GM23338 (cell line): ENCODE results near the gene RAB37. TPM values are rescaled to one million over a fixed set of nuclear protein-coding genes. Genes with fewer than 3 reads are reported as not detected.

ENCODE experiments used
- ATAC-seq: fragments of 200-7000 bp; cut with Tn5 transposase; 3 replicates; pipeline ENCODE4 v1.9.1; 2020
- DNase-seq: peaks from one replicate; pipeline ENCODE4 v3.0.0-alpha.2; 2015; ENCODE audit warnings: low spot score
- H2AFZ ChIP-seq: fragments of 200-600 bp; sonication (generic); 2 replicates; pipeline ENCODE4 v1.8.0; 2016; ENCODE audit warnings: antibody characterized with exemption, mild to moderate bottlenecking, moderate library complexity
- H3F3A ChIP-seq: fragments of 200-600 bp; sonication (generic); replicated peaks from 2 replicates; pipeline ENCODE4 v1.8.0; 2017; ENCODE audit warnings: antibody characterized with exemption, mixed run types, low read depth
- H3K27ac ChIP-seq: fragments of 200-600 bp; sonication (generic); 2 replicates; pipeline ENCODE4 v1.6.1; 2016; ENCODE audit warnings: low read depth
- H3K27me3 ChIP-seq: fragments of 200-600 bp; sonication (generic); 2 replicates; pipeline ENCODE4 v1.8.0; 2016; ENCODE audit warnings: mild to moderate bottlenecking, mixed run types, moderate library complexity; ENCODE audit not compliant: insufficient read depth
- H3K36me3 ChIP-seq: fragments of 200-600 bp; sonication (generic); 2 replicates; pipeline ENCODE4 v1.8.0; 2016; ENCODE audit warnings: mild to moderate bottlenecking; ENCODE audit not compliant: insufficient read depth
- H3K4me1 ChIP-seq: fragments of 200-600 bp; sonication (generic); 2 replicates; pipeline ENCODE4 v1.8.0; 2016; ENCODE audit warnings: mild to moderate bottlenecking, moderate library complexity; ENCODE audit not compliant: insufficient read depth
- H3K4me2 ChIP-seq: fragments of 200-600 bp; sonication (generic); 2 replicates; pipeline ENCODE4 v1.7.1; 2017; ENCODE audit warnings: mixed run types
- H3K4me3 ChIP-seq: fragments of 200-600 bp; sonication (generic); 2 replicates; pipeline ENCODE4 v1.6.1; 2016; ENCODE audit warnings: mixed run types
- H3K79me2 ChIP-seq: fragments of 200-600 bp; sonication (generic); replicated peaks from 2 replicates; pipeline ENCODE4 v1.8.0; 2017; ENCODE audit warnings: mild to moderate bottlenecking; ENCODE audit not compliant: insufficient read depth
- H3K9me2 ChIP-seq: fragments of 200-600 bp; sonication (generic); 2 replicates; pipeline ENCODE4 v1.8.0; 2017; ENCODE audit not compliant: insufficient read depth
- H4K20me1 ChIP-seq: fragments of 200-600 bp; sonication (generic); replicated peaks from 2 replicates; pipeline ENCODE4 v1.8.0; 2017; ENCODE audit warnings: mild to moderate bottlenecking; ENCODE audit not compliant: insufficient read depth
- H3K27ac Mint-ChIP-seq: 2 replicates; pipeline ENCODE4 v1.8.0; 2020; ENCODE audit warnings: inconsistent platforms, mild to moderate bottlenecking, moderate library complexity, mixed read lengths
- H3K27me3 Mint-ChIP-seq: 3 replicates; pipeline ENCODE4 v1.8.0; 2022; ENCODE audit warnings: low read depth, mild to moderate bottlenecking, moderate library complexity, mixed read lengths, inconsistent platforms; ENCODE audit not compliant: insufficient read depth, poor library complexity
- H3K36me3 Mint-ChIP-seq: 3 replicates; pipeline ENCODE4 v1.8.0; 2021; ENCODE audit warnings: low read depth, mild to moderate bottlenecking, inconsistent platforms, moderate library complexity, mixed read lengths
- H3K4me1 Mint-ChIP-seq: 3 replicates; pipeline ENCODE4 v1.8.0; 2020; ENCODE audit warnings: mild to moderate bottlenecking, inconsistent platforms, mixed read lengths
- H3K4me3 Mint-ChIP-seq: 3 replicates; pipeline ENCODE4 v1.8.0; 2021; ENCODE audit warnings: moderate library complexity, mild to moderate bottlenecking, inconsistent platforms, mixed read lengths
- H3K9me3 Mint-ChIP-seq: 3 replicates; pipeline ENCODE4 v1.8.0; 2020; ENCODE audit warnings: moderate library complexity, mild to moderate bottlenecking, inconsistent platforms, mixed read lengths
- EZH2 ChIP-seq: fragments of 200-600 bp; sonication (generic); IDR thresholded peaks from one replicate; pipeline ENCODE4 v1.8.0; 2017; ENCODE audit warnings: antibody characterized with exemption, mild to moderate bottlenecking, low read depth; ENCODE audit not compliant: unreplicated experiment
- EZH2phosphoT487 ChIP-seq: fragments of 200-600 bp; sonication (generic); IDR thresholded peaks from one replicate; pipeline ENCODE4 v1.8.1; 2018; ENCODE audit warnings: antibody characterized with exemption; ENCODE audit not compliant: unreplicated experiment
- POLR2AphosphoS5 ChIP-seq: IDR thresholded peaks from 2 replicates; pipeline ENCODE4 v1.6.1; 2016; ENCODE audit warnings: antibody characterized with exemption, low read depth
- STAT1 ChIP-seq: IDR thresholded peaks from one replicate; pipeline ENCODE4 v1.6.1; 2016; ENCODE audit warnings: antibody characterized with exemption; ENCODE audit not compliant: unreplicated experiment
- ZNF331 ChIP-seq: fragments of 250-450 bp; sonication (Bioruptor Pico); IDR thresholded peaks from 2 replicates; pipeline ENCODE4 v1.5.0; 2020; ENCODE audit warnings: low read depth, mild to moderate bottlenecking, moderate library complexity
- polyA plus RNA-seq: library from polyadenylated mRNA; unstranded; fragments of >200 nt; fragmentation: Nextera tagmentation; extraction: Ambion mirVana; gene quantifications from 2 replicates; pipeline ENCODE4 v1.2.1, GENCODE V29; 2016
- total RNA-seq: library from RNA; depleted of rRNA; stranded (reverse); fragments of >200 nt; shearing (Covaris generic); gene quantifications from 2 replicates; pipeline ENCODE4 v1.2.3, GENCODE V29; 2014
- TF ChIP-seq, protein P1 (sequence below): fragments of 250-450 bp; sonication (Bioruptor Pico); IDR thresholded peaks from 2 replicates; pipeline ENCODE4 v1.5.0; 2020; ENCODE audit warnings: mild to moderate bottlenecking, moderate library complexity

The RAB37 gene
- total and polyA plus RNA-seq, 2 experiments from 2014 or later = 3.3 to 5.2 TPM

DNA sequence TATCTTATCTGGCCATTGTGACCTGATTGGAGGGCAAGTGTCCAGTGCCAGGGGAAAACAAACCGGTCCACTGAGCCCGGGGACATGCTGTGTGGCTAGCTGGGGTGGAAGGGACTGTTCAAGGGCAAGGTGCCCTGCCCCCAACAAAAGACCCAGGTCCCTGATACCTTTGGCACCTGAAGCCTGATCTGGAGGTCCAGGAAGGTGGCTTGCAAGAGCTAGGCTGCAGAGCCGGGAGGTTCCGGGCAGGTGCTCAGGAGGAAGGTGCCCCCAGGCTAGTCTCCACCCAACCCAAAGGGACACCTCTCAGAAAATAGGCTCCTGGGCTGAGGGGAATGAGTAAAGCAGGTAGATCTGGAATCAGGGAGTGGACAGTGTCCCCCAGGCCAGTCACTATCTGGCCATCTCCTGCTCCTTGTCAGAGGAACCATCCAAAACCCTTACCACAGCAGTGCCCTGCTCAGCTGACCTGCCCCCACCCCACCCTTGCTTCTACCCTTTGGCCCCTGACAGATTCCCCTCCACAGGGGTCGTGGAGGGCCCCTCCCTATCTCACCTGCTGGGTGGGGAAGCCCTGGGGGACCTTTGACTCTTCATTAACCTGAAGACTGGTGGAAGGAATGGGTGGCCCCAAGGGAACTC is 32.9 kb downstream of the RAB37 start:
- Mint-ChIP-seq H3K4me3 (no peak overlapping the region), H3K27ac (no peak overlapping the region), H3K36me3 (peaks cover 55% of the 10 kb centered on the region), H3K27me3 (peaks cover 25% of the 10 kb centered on the region), H3K9me3 (no peaks in the 10 kb centered on the region), H3K4me1 (peaks cover 10% of the 10 kb centered on the region; the same call in 1 of the 3 replicates)
- Histone ChIP-seq H3K27ac (peak overlapping the region; percentile 26; the same call in 1 of the 2 replicates), H3K4me2 (no peak overlapping the region), H2AFZ (no peak overlapping the region), H3K36me3 (peaks cover 8% of the 10 kb centered on the region), H4K20me1 (peaks cover 13% of the 10 kb centered on the region; the same call in 1 of the 2 replicates), H3K27me3 (no peaks in the 10 kb centered on the region), H3K79me2 (peaks cover 7% of the 10 kb centered on the region), H3K4me1 (no peaks in the 10 kb centered on the region), H3K4me3 (no peak overlapping the region), H3K9me2 (no peaks in the 10 kb centered on the region), H3F3A (0 out of 2 replicates have a peak, but pooled peaks cover 3% of the 10 kb centered on the region)
- ATAC-seq (no peak), DNase-seq (no peak)
- TF ChIP-seq EZH2phosphoT487 (no peak), POLR2AphosphoS5 (no peak; the same call in 1 of the 2 replicates), EZH2 (no peak), STAT1 (no peak), ZNF331 (CRISPR knock-in tag) (no peak)
- TF ChIP-seq, protein P1, sequence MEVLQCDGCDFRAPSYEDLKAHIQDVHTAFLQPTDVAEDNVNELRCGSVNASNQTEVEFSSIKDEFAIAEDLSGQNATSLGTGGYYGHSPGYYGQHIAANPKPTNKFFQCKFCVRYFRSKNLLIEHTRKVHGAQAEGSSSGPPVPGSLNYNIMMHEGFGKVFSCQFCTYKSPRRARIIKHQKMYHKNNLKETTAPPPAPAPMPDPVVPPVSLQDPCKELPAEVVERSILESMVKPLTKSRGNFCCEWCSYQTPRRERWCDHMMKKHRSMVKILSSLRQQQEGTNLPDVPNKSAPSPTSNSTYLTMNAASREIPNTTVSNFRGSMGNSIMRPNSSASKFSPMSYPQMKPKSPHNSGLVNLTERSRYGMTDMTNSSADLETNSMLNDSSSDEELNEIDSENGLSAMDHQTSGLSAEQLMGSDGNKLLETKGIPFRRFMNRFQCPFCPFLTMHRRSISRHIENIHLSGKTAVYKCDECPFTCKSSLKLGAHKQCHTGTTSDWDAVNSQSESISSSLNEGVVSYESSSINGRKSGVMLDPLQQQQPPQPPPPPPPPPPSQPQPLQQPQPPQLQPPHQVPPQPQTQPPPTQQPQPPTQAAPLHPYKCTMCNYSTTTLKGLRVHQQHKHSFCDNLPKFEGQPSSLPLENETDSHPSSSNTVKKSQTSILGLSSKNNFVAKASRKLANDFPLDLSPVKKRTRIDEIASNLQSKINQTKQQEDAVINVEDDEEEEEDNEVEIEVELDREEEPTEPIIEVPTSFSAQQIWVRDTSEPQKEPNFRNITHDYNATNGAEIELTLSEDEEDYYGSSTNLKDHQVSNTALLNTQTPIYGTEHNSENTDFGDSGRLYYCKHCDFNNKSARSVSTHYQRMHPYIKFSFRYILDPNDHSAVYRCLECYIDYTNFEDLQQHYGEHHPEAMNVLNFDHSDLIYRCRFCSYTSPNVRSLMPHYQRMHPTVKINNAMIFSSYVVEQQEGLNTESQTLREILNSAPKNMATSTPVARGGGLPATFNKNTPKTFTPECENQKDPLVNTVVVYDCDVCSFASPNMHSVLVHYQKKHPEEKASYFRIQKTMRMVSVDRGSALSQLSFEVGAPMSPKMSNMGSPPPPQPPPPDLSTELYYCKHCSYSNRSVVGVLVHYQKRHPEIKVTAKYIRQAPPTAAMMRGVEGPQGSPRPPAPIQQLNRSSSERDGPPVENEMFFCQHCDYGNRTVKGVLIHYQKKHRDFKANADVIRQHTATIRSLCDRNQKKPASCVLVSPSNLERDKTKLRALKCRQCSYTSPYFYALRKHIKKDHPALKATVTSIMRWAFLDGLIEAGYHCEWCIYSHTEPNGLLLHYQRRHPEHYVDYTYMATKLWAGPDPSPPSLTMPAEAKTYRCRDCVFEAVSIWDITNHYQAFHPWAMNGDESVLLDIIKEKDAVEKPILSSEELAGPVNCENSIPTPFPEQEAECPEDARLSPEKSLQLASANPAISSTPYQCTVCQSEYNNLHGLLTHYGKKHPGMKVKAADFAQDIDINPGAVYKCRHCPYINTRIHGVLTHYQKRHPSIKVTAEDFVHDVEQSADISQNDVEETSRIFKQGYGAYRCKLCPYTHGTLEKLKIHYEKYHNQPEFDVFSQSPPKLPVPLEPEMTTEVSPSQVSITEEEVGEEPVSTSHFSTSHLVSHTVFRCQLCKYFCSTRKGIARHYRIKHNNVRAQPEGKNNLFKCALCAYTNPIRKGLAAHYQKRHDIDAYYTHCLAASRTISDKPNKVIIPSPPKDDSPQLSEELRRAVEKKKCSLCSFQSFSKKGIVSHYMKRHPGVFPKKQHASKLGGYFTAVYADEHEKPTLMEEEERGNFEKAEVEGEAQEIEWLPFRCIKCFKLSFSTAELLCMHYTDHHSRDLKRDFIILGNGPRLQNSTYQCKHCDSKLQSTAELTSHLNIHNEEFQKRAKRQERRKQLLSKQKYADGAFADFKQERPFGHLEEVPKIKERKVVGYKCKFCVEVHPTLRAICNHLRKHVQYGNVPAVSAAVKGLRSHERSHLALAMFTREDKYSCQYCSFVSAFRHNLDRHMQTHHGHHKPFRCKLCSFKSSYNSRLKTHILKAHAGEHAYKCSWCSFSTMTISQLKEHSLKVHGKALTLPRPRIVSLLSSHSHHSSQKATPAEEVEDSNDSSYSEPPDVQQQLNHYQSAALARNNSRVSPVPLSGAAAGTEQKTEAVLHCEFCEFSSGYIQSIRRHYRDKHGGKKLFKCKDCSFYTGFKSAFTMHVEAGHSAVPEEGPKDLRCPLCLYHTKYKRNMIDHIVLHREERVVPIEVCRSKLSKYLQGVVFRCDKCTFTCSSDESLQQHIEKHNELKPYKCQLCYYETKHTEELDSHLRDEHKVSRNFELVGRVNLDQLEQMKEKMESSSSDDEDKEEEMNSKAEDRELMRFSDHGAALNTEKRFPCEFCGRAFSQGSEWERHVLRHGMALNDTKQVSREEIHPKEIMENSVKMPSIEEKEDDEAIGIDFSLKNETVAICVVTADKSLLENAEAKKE (CRISPR knock-in tag) = no peak
